Mammary epithelial cell (primary cell): Measurements from ENCODE around the gene FAM72B.
"Not testable (repeated sequence)": the region's sequence is repeated elsewhere in the genome, so short reads cannot be mapped to it uniquely, and the experiment has no call there.

Experiments used
- CTCF ChIP-seq, 2 donors: IDR thresholded peaks in 1 of 2; conservative IDR thresholded peaks in 1 of 2; 2 replicates each; pipeline ENCODE4 v1.5.1; 2011 to 2012; ENCODE audit warnings: inconsistent platforms in 2 of 2, low read length in 2 of 2, mild to moderate bottlenecking in 2 of 2, control low read depth in 1 of 2, low read depth in 1 of 2; ENCODE audit not compliant: insufficient read depth in 1 of 2; ENCODE audit errors: extremely low read depth in 1 of 2
- EZH2 ChIP-seq: IDR thresholded peaks from 2 replicates; pipeline ENCODE4 v1.6.1; 2012; ENCODE audit warnings: low read length, inconsistent platforms, borderline replicate concordance

- not testable (repeated sequence) for TF ChIP-seq CTCF (conservative IDR thresholded peaks at IDR 0.05 in 1 of 2, IDR thresholded peaks at IDR 0.05 in 1 of 2; ENCODE audit: extremely low read depth in 1 of 2, insufficient read depth in 1 of 2, low read depth in 1 of 2, low read length in 2 of 2); EZH2
These were observed 43.6 kb upstream of the FAM72B start for GRCh38 chr1:121227544-121228330.
